Neural progenitor cell (in vitro differentiated cells): ENCODE results near the gene ITPR2.

ENCODE experiments used
- EZH2 ChIP-seq: fragments of 200-600 bp; sonication (generic); IDR thresholded peaks from 2 replicates; pipeline ENCODE4 v1.6.1; 2017; ENCODE audit warnings: antibody characterized with exemption, mild to moderate bottlenecking, moderate library complexity
- TF ChIP-seq, protein P1 (sequence below): fragments of 200-600 bp; sonication (generic); IDR thresholded peaks from 2 replicates; pipeline ENCODE4 v1.5.1; 2017; ENCODE audit warnings: antibody characterized with exemption, mild to moderate bottlenecking

DNA sequence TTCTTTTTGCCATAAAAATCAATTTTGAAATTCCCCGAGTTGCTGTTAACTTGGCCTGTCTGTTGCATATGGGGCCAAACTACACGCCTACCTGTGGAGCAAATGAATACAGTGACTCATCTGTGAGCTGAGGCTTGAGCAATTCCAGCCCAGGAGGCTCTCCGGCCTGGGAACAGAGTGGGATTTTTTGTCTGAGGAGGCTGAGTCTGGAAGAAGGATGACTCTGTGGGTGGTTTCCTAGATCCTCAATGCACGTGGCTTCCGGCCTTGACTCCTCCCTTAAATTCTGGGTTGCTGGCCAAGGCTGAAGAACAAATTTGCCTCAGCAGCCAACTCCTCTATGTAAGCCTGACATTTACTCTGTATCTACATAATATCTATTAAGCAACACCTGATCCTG lies 513.5 kb downstream of the ITPR2 start:
- TF ChIP-seq, protein P1, sequence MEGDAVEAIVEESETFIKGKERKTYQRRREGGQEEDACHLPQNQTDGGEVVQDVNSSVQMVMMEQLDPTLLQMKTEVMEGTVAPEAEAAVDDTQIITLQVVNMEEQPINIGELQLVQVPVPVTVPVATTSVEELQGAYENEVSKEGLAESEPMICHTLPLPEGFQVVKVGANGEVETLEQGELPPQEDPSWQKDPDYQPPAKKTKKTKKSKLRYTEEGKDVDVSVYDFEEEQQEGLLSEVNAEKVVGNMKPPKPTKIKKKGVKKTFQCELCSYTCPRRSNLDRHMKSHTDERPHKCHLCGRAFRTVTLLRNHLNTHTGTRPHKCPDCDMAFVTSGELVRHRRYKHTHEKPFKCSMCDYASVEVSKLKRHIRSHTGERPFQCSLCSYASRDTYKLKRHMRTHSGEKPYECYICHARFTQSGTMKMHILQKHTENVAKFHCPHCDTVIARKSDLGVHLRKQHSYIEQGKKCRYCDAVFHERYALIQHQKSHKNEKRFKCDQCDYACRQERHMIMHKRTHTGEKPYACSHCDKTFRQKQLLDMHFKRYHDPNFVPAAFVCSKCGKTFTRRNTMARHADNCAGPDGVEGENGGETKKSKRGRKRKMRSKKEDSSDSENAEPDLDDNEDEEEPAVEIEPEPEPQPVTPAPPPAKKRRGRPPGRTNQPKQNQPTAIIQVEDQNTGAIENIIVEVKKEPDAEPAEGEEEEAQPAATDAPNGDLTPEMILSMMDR = no peak
- no peak for TF ChIP-seq EZH2
